HFFc6 (cell line): Measurements from ENCODE around the gene ALK. TPM values are rescaled to one million over a fixed set of nuclear protein-coding genes. Genes with fewer than 3 reads are reported as not detected.

Experiments used
- DNase-seq: peaks from one replicate; pipeline ENCODE4 v3.0.0-alpha.2; 2018
- H3K27ac Mint-ChIP-seq: 2 replicates; pipeline ENCODE4 v1.8.0; 2020; ENCODE audit warnings: mild to moderate bottlenecking, mixed read lengths
- H3K27me3 Mint-ChIP-seq: 2 replicates; pipeline ENCODE4 v1.8.0; 2021; ENCODE audit warnings: mild to moderate bottlenecking, moderate library complexity, mixed read lengths; ENCODE audit not compliant: insufficient read depth
- H3K36me3 Mint-ChIP-seq: 2 replicates; pipeline ENCODE4 v1.8.0; 2021; ENCODE audit warnings: low read depth, mixed read lengths
- H3K4me1 Mint-ChIP-seq: 2 replicates; pipeline ENCODE4 v1.8.0; 2020; ENCODE audit warnings: low read depth, mixed read lengths
- H3K4me3 Mint-ChIP-seq: 2 replicates; pipeline ENCODE4 v1.8.0; 2020; ENCODE audit warnings: mild to moderate bottlenecking, moderate library complexity, mixed read lengths
- H3K9me3 Mint-ChIP-seq: 2 replicates; pipeline ENCODE4 v1.8.0; 2020; ENCODE audit warnings: mild to moderate bottlenecking, mixed read lengths
- CTCF ChIP-seq: fragments of 200-600 bp; sonication (generic); IDR thresholded peaks from 2 replicates; pipeline ENCODE4 v1.5.0; 2021; ENCODE audit warnings: antibody characterized with exemption, mild to moderate bottlenecking
- total RNA-seq, 6 experiments: library from RNA; stranded (reverse); fragmentation: NEBNext Ultra II Directional; extraction: Animal tissue kit (Norgen Biotek cat#: 25700); gene quantifications; 2 replicates in 1 of 6; 3 replicates in 5 of 6; pipeline ENCODE4 v1.2.3, GENCODE V29; 2021

Gene ALK
- total RNA-seq, 6 experiments from 2014 or later = not detected

GRCh38 chr2:29443627-29444026 lies 477.8 kb downstream of the ALK start:
- Mint-ChIP-seq H3K4me1 (peaks cover 41% of the 10 kb centered on the region), H3K4me3 (peak overlapping the region; percentile 67; the same call in 1 of the 2 replicates), H3K27ac (peak overlapping the region; percentile 95), H3K27me3 (peaks cover 3% of the 10 kb centered on the region; the same call in 1 of the 2 replicates), H3K36me3 (0 out of 2 replicates have a peak, but pooled peaks cover 3% of the 10 kb centered on the region), H3K9me3 (no peaks in the 10 kb centered on the region)
- DNase-seq = peak; percentile 80
- no peak for TF ChIP-seq CTCF

- H3K27me3 Mint-ChIP-seq = peaks cover 3% of the 10 kb centered on the region; the same call in 1 of the 2 replicates
- H3K4me1 Mint-ChIP-seq = peaks cover 37% of the 10 kb centered on the region
- no peak for DNase-seq
- peak overlapping the region; percentile 67; the same call in 1 of the 2 replicates for H3K4me3 Mint-ChIP-seq
- no peak for TF ChIP-seq CTCF
- H3K27ac Mint-ChIP-seq = peak overlapping the region; percentile 95
- H3K36me3 Mint-ChIP-seq = 0 out of 2 replicates have a peak, but pooled peaks cover 3% of the 10 kb centered on the region
- H3K9me3 Mint-ChIP-seq = no peaks in the 10 kb centered on the region
These were observed 478.2 kb downstream of the ALK start for GRCh38 chr2:29443151-29443550.

GRCh38 chr2:29440921-29441623 lies 480.3 kb downstream of the ALK start:
- H3K27ac Mint-ChIP-seq = no peak overlapping the region
- no peak for TF ChIP-seq CTCF
- no peak for DNase-seq

GRCh38 chr2:29433920-29434319 lies 487.5 kb downstream of the ALK start:
- Mint-ChIP-seq H3K27me3 (peaks cover 3% of the 10 kb centered on the region), H3K4me1 (no peaks in the 10 kb centered on the region), H3K27ac (no peak overlapping the region), H3K9me3 (no peaks in the 10 kb centered on the region), H3K4me3 (no peak overlapping the region), H3K36me3 (no peaks in the 10 kb centered on the region)
- no peak for DNase-seq
- no peak for TF ChIP-seq CTCF

More at GRCh38 chr2:29440921-29441623, 480.3 kb downstream of the ALK start:
- H3K4me1 Mint-ChIP-seq = peaks cover 20% of the 10 kb centered on the region
- H3K36me3 Mint-ChIP-seq = no peaks in the 10 kb centered on the region
- no peaks in the 10 kb centered on the region for H3K9me3 Mint-ChIP-seq
- H3K27me3 Mint-ChIP-seq = peaks cover 6% of the 10 kb centered on the region
- H3K4me3 Mint-ChIP-seq = no peak overlapping the region

- Mint-ChIP-seq H3K27ac (no peak overlapping the region), H3K4me3 (no peak overlapping the region), H3K4me1 (no peaks in the 10 kb centered on the region), H3K36me3 (no peaks in the 10 kb centered on the region), H3K9me3 (no peaks in the 10 kb centered on the region), H3K27me3 (peaks cover 3% of the 10 kb centered on the region)
- no peak for TF ChIP-seq CTCF
- DNase-seq = no peak
These were observed 488.3 kb downstream of the ALK start for GRCh38 chr2:29433128-29433527.
